ENCODE data around the gene ZNF609. TPM values are rescaled to one million over a fixed set of nuclear protein-coding genes. Genes with fewer than 3 reads are reported as not detected.

The ZNF609 gene
- total and polyA plus RNA-seq, 4 donors, result 4.6 to 18.1 (median 8.0) TPM

- Histone ChIP-seq H3K9ac (ENCODE audit: low read depth in 1 of 2, low read length in 2 of 2) (no peak overlapping the region), H3K9me3 (ENCODE audit: control insufficient read depth in 4 of 4, low read length in 3 of 4) (no peaks in the 10 kb centered on the region), H3K27me3 (ENCODE audit: control insufficient read depth in 4 of 4, insufficient read depth in 4 of 4, low read length in 3 of 4) (no peaks in the 10 kb centered on the region), H3K36me3 (ENCODE audit: control insufficient read depth in 4 of 4, insufficient read depth in 3 of 4, low read depth in 1 of 4, low read length in 3 of 4) (peaks cover 0 to 3% (median under 1%) of the 10 kb centered on the region in 4 donors), H3K27ac (ENCODE audit: low read depth in 1 of 2, low read length in 2 of 2) (no peak overlapping the region), H3K4me3 (ENCODE audit: low read depth in 1 of 3, low read length in 3 of 3) (no peak overlapping the region), H3K4me1 (ENCODE audit: control insufficient read depth in 4 of 4, insufficient read depth in 4 of 4, low read length in 3 of 4) (peaks cover 0 to 7% (median 3%) of the 10 kb centered on the region in 4 donors)
- 98% methylated on average over 5 of the region's 5 CpGs for WGBS
- TF ChIP-seq GABPA (IDR thresholded peaks at IDR 0.05 in 1 of 2, conservative IDR thresholded peaks at IDR 0.05 in 1 of 2) (no peak), CTCF (IDR thresholded peaks at IDR 0.05; ENCODE audit: low read depth, low read length, missing input control) (no peak), EGR1 (IDR thresholded peaks at IDR 0.05; ENCODE audit: low read depth in 2 of 2) (no peak), REST (IDR thresholded peaks at IDR 0.05) (no peak), ZBTB33 (IDR thresholded peaks at IDR 0.05) (no peak), RXRA (IDR thresholded peaks at IDR 0.05) (no peak), JUND (IDR thresholded peaks at IDR 0.05) (no peak), FOXA2 (IDR thresholded peaks at IDR 0.05) (no peak), FOXA1 (IDR thresholded peaks at IDR 0.05) (no peak), ATF3 (IDR thresholded peaks at IDR 0.05) (no peak)
- DNase-seq (ENCODE audit: low spot score), result no peak
These were observed 62.9 kb downstream of the ZNF609 start for GRCh38 chr15:64523240-64523639.

- H3K9me3 ChIP-seq (ENCODE audit: control insufficient read depth in 4 of 4, low read length in 3 of 4), result no peaks in the 10 kb centered on the region
- H3K4me1 ChIP-seq (ENCODE audit: control insufficient read depth in 4 of 4, insufficient read depth in 4 of 4, low read length in 3 of 4), result peaks cover 0 to 7% (median 3%) of the 10 kb centered on the region in 4 donors
- no peak overlapping the region for H3K9ac ChIP-seq (ENCODE audit: low read depth in 1 of 2, low read length in 2 of 2)
- peaks cover 0 to 5% (median 2%) of the 10 kb centered on the region in 4 donors for H3K36me3 ChIP-seq (ENCODE audit: control insufficient read depth in 4 of 4, insufficient read depth in 3 of 4, low read depth in 1 of 4, low read length in 3 of 4)
- no peak overlapping the region for H3K4me3 ChIP-seq (ENCODE audit: low read depth in 1 of 3, low read length in 3 of 3)
- no peak for DNase-seq (ENCODE audit: low spot score)
- H3K27ac ChIP-seq (ENCODE audit: low read depth in 1 of 2, low read length in 2 of 2), result no peak overlapping the region
- no peaks in the 10 kb centered on the region for H3K27me3 ChIP-seq (ENCODE audit: control insufficient read depth in 4 of 4, insufficient read depth in 4 of 4, low read length in 3 of 4)
- TF ChIP-seq JUND (IDR thresholded peaks at IDR 0.05), result no peak
- WGBS, result 94% methylated on average over 1 of the region's 1 CpG
These were observed 64.4 kb downstream of the ZNF609 start for GRCh38 chr15:64524778-64525177.

Measured in liver (tissue), 9 donors.